ENCODE data around the gene GRAMD1B. TPM values are rescaled to one million over a fixed set of nuclear protein-coding genes. Genes with fewer than 3 reads are reported as not detected.
A peak's percentile ranks its signal among the peaks of the same experiment; 100 is the strongest.

GRAMD1B gene
- 3.0 and 6.0 TPM in 2 replicates for total RNA-seq

GRCh38 chr11:123429913-123430720, at the start of gene GRAMD1B:
Gene GRAMD1B (plus strand): TSS chr11:123430269. CDS start chr11:123430793, 524 bp downstream.
- DNase-seq (ENCODE audit: low read depth): no peak
- TF ChIP-seq, protein P1, sequence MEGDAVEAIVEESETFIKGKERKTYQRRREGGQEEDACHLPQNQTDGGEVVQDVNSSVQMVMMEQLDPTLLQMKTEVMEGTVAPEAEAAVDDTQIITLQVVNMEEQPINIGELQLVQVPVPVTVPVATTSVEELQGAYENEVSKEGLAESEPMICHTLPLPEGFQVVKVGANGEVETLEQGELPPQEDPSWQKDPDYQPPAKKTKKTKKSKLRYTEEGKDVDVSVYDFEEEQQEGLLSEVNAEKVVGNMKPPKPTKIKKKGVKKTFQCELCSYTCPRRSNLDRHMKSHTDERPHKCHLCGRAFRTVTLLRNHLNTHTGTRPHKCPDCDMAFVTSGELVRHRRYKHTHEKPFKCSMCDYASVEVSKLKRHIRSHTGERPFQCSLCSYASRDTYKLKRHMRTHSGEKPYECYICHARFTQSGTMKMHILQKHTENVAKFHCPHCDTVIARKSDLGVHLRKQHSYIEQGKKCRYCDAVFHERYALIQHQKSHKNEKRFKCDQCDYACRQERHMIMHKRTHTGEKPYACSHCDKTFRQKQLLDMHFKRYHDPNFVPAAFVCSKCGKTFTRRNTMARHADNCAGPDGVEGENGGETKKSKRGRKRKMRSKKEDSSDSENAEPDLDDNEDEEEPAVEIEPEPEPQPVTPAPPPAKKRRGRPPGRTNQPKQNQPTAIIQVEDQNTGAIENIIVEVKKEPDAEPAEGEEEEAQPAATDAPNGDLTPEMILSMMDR (conservative IDR thresholded peaks at IDR 0.05; ENCODE audit: low read depth, low read length): no peak
- H3K4me3 ChIP-seq (ENCODE audit: low read depth, low read length): peak within 1 kb of the TSS; percentile 21

DNA sequence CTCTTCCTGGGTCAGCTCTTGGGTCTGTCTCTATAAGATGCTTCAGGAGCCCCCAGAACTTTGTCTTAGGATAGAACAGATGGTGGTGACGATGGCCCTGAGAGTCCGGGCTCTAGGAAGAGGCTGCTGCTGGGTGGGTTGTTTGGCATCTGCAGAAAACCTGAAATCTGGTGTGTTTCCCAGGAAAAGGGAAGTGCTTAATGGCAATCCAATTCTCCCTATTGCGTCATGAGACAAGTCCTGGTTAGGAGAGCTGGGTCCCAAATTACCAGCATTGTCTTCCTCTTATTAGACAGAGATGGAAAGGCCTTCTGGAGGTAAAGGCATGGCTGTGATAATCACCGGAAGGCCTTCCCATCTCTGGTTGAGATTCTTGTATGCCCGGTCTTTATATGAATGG, 48.9 kb upstream of the GRAMD1B start:
- DNase-seq (ENCODE audit: low read depth): no peak
- no peak overlapping the region for H3K4me3 ChIP-seq (ENCODE audit: low read depth, low read length)

GRCh38 chr11:123381817-123382554, 48.1 kb upstream of the GRAMD1B start:
- no peak overlapping the region for H3K4me3 ChIP-seq (ENCODE audit: low read depth, low read length)
- TF ChIP-seq, protein P1 (conservative IDR thresholded peaks at IDR 0.05; ENCODE audit: low read depth, low read length): no peak
- no peak for DNase-seq (ENCODE audit: low read depth)

More for the DNA sequence above, 48.9 kb upstream of the GRAMD1B start:
- TF ChIP-seq, protein P1 (conservative IDR thresholded peaks at IDR 0.05; ENCODE audit: low read depth, low read length): no peak

- DNase-seq (ENCODE audit: low read depth): no peak
- TF ChIP-seq, protein P1 (conservative IDR thresholded peaks at IDR 0.05; ENCODE audit: low read depth, low read length): no peak
- H3K4me3 ChIP-seq (ENCODE audit: low read depth, low read length): no peak overlapping the region
Measured at GRCh38 chr11:123382555-123383074, 47.5 kb upstream of the GRAMD1B start.

DNA sequence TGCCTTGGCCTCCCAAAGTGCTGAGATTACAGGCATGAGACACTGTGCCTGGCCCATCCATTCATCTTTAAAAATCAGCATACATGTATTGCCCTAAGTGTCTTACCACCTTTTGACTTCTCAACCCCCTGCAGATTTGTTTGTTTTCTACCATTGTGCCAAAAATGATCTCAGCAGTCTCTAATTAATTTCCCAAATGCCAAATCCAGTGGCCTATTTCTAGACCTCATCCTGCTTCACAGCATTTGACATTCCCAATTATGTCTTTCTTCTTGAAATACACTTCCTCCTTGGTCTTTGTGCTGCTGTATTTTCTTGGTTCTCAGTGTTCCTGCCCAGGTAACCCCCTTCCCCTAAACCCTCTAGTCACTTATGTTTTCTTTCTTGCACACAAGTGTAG, 46.0 kb upstream of the GRAMD1B start:
- TF ChIP-seq, protein P1 (conservative IDR thresholded peaks at IDR 0.05; ENCODE audit: low read depth, low read length): no peak
- DNase-seq (ENCODE audit: low read depth): no peak

DNA sequence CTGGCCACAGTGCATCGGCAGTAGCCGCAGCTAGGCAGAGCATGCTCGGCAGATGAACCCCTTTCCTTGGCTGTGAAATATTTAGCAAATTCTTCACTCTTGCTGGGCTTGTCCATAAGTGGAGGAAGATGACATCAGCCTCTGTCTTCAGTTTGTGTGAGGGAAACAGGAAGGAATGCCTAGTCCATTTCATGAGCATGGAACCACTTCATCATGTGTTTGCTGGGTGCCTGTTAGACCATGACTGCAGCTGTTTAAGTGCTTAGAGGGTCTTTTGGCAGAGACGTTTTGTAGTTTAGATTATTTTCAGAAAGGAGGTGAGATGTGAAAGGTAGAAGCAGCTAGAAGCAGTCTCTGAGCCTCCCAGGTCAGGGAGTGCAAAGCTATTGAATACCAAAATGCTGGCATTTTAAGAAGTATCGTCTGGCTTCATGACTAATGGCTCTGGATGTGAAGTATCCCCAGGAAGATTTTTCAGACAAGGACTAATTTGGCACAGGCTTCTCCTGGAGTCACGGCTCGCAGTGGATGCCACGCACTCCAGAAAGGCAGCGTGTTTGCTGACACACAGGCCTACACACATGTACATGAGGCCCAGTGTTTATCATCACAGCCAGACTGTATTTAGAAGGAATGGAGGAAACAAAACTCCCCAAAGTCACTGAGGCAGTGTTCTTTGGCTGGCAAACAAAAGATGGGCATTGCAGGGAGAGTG, 43.1 kb upstream of the GRAMD1B start:
- no peak overlapping the region for H3K4me3 ChIP-seq (ENCODE audit: low read depth, low read length)
- DNase-seq (ENCODE audit: low read depth): no peak
- TF ChIP-seq, protein P1 (conservative IDR thresholded peaks at IDR 0.05; ENCODE audit: low read depth, low read length): no peak

More for the DNA sequence above, 46.0 kb upstream of the GRAMD1B start:
- no peak overlapping the region for H3K4me3 ChIP-seq (ENCODE audit: low read depth, low read length)
